HT1080 (cell line): ENCODE data around the gene SH3RF2. TPM values are rescaled to one million over a fixed set of nuclear protein-coding genes. Genes with fewer than 3 reads are reported as not detected.
"Not testable (repeated sequence)": the region's sequence is repeated elsewhere in the genome, so short reads cannot be mapped to it uniquely, and the experiment has no call there.

ENCODE experiments used
- DNase-seq: peaks from one replicate; pipeline ENCODE4 v3.0.0-alpha.2; 2015; ENCODE audit warnings: low read depth
- total RNA-seq: library from RNA; depleted of rRNA; stranded (reverse); fragments of >200 nt; shearing (Covaris generic); gene quantifications from 2 replicates; pipeline ENCODE4 v1.2.3, GENCODE V29; 2014; rRNA removed

The SH3RF2 gene
- total RNA-seq, 1 experiment from 2014 or later = 18.9 TPM

DNA sequence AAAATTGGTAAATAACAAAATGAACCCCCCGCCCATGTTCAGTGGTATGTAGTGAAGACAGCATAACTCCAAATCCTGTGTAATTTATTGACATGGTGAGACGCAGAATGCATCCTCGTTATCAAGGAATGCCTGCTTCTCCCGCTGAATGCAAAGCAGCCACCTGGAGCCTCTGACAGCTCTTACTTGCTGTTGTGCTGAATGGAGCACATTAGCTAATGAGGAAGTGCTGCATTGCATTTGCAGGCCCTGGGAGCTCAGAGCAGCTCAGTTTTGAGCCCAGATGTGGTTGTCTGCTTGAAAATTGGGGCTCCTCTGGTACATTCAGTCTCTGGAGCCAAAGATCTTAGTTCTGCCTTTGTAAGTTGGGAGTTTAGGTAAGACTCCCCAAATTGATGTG is 140.1 kb downstream of the SH3RF2 start:
- no peak for DNase-seq

DNA sequence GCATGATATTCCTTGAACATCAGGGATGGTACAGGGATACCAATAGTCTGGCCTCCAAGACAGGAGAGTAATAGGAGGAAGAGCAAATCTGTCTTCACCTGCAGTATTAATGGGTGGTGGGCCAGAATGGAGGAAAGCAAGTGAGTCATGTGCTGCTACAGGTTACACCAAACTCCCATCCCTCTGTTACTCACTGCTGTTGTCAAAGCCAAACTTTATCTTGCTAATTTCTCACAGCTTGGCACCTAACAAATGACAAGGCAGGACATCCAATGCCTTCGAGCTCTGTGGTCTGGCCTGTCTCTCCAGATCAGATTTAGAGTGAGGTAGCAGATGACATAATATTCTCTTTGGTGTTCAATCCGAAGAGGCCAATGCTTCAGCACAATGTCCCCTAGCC is 142.2 kb downstream of the SH3RF2 start:
- DNase-seq = no peak

DNA sequence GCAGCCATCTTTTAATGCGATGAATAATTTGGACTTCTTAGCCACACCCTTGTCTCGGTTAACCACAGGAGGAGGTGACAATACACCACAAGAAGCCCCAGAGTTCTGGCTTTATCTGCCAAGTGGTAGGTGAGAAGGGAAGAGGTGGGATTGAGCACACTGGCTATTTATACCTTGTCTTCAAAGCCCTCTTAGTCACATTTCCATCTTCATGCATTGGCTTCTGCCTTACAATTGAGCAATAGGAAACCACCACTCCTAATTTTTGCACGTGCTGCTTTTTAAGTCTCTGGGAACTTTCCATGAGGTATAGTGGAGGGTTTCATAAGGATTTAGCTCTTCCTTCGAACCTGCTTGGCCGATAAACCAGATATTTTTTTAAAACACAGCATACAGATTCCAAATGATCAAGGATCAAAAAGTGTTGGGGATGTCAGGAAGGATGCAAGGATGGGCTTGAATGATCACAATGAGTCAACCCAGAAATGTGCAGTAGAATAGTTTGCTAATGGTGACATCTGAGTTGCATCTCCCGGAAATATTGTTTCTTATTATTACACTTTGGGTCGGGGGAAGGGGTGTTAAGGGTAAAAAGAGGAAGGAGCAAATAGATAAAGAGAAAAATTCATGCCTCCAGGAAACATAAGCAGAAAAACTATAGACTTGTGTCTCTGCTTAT is 143.5 kb downstream of the SH3RF2 start:
- peak; percentile 97 for DNase-seq

DNA sequence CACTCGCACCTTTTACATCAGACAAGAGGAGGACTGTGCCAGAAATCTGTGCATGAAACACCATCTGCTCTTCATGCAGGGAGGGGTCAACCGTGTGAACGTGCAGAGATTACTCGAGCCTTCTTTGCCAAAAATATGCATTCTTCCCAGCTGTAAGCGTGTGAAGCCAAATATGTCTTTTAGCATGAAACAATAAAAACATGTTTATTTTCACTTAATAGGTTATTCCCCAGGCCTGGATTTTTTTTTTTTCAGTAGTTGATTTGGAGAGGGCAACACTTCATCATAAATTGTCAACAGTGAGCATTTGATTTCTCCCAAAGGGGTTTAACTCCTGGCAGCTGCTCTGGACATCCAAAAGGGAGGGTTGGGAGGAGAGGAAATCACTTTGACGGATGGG is 145.2 kb downstream of the SH3RF2 start:
- DNase-seq = no peak

DNA sequence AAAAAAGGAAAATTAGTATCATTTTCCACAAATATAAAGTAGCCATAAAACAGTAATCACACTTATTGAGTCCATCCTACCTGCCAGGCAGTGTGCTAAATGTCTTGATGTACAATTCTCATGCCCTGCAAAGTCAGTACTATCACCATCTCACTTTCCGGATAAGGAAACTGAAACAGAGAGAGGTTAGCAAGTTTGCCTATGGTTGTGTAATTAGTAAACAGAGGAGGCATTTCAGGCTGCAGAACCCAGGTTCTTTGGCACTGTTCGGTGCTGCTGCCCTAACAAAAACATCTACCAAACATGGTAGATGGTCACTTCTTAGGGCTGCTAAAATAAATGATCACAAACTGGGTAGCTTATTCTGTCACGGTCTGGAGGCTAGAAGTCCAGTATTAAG is 146.4 kb downstream of the SH3RF2 start:
- no peak for DNase-seq

DNA sequence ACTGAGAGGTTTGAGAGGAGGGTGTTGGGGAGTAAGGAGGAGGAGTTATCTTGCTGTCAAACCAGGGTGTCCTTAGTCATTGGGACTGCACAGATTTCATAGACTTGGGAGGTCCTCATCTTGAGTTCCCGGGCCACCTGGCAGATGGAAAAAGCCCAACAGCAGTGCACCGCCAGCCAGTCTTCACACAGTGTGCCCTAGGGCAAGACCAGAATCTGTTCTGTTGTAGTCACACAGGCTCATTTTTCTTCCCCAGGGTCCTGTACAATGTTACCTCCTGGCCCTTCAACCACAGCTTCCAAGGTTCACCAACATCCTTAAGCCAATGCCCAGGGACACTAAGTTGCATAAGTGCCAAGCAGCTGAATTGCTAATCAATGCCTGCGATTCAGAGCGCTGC is 148.0 kb downstream of the SH3RF2 start:
- DNase-seq = no peak

DNA sequence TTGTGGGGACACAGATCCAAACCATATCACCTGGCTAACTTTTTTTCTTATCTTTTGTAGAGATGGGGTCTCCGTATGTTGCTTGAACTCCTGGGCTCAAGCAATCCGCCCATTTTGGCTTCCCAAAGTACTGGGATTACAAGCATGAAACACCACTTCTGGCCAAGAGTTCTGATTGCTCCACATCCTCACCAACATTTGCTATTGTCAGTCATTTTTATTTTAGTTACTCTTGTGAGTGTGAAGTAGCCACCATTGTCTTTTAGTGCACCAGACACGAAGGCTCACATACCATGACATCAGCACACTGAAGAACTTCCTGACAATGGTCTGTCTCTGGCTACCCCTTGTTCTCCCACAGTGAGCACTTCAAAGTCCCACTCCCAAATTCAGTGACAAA is 151.7 kb downstream of the SH3RF2 start:
- DNase-seq = no peak

DNA sequence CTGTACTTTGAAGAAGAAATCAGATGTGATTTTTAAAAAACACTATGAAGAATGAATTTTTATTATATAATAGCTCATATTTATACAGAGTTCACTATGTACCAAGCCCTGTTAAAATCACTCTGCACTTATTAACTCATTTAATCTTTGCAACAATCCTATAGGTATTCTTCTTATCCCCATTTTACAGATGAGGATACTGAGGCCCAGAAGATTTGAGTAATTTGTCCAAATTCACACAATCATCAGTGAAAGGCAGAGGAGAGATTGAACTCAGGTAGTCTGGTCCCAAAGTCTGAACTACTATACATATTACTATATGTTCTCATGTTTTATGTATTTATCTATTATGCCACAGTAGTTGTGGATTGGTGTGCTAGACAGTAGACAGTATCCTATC is 152.9 kb downstream of the SH3RF2 start:
- DNase-seq = no peak

DNA sequence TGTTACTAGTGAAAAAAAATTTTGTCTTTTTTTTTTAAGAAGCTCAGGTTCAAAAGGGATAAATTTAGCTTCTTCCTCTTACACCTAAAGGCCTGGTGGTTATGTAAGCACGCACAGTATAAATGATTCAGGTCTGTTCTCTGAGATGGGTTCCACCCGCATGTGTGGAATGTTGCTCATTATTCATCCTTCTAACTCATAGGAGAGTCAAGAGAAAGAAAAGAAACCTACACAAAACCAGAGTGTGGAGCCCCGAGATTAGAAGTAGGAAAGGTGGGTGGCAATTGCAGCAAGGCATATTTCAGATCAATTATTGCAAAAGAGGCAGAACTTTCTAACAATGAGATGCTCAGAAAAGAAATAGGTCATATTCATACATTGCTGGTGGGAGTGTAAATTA is 155.5 kb downstream of the SH3RF2 start:
- no peak for DNase-seq

DNA sequence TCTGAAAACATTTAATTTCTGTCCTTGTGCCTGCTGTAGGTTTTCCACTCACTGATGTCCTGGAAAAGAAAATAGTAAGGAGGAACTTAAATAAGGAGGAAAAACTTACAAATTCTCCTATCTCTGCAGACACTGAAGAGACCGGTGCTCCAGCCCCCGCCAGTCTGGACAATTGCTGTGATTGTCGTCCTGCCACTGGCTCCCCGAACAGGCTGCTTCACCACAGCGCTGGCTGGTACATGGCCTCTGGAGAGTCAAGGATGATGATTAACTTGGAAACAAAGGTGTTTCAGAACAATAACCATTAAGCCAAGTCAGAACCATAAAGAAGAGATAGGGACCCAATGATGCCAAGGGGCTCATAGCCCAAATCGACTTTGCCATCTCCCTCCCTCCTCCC is 161.7 kb downstream of the SH3RF2 start:
- no peak for DNase-seq

DNA sequence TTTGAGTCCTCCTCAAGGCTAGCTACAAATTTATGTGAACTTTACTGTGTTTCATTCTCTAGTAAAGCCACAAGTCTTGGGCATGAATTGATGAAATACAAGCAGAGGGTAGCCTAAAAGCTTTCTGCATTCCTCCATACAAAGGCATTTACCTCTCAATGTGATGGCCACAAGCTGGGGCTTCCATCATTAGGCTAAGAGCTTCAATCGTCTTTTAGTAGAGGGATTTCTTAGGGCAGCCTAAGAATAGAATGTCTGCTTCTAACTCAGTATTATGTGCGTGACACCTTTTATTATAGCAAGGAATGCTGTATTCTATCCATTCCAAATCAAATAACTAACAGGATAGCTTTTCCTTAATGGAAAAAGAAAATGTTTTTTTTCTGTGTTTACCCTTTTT is 165.3 kb downstream of the SH3RF2 start:
- no peak for DNase-seq

DNA sequence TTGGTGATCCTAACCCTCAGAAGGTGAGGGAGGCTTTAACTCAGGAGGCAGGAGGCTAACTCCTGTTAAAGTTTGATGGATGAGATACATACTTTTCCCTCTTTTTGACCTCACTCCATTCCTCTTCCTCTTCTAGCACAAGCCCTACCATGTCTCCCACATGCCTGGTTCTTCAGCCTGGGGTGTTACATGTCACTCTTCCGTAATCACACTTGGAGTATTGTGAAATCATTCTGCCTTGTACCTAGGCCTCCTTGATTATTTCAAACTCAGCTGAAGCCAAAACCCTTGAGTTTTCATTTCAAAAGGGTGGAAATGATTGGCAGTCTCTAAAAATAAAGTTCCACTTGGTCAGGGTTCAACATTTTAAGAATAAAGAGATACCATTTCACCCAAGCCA is 167.2 kb downstream of the SH3RF2 start:
- no peak for DNase-seq

DNA sequence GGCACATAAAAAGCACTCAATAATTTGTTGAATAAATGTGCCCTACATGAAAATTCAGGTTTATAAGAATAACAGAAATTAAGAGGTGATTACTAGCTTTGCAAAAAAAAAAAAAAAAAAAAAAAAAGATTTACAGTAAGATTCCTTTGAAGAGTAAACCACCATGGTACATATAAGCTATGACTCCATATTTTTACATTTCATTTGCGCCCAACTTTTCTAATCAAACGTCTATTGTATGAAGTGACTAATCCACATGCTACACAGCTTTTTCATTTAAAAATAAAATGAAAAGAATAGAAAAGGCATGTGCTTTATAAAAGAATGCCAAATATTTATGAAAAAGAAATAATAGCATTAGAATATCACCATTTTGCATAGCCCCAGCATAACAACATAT is 169.1 kb downstream of the SH3RF2 start, which contains the start of gene PLAC8L1:
TSS of gene PLAC8L1 (minus strand) at position 101 of the 400 bp plus-strand sequence. CDS start 1,266 bp downstream, outside the sequence.
- no peak for DNase-seq

DNA sequence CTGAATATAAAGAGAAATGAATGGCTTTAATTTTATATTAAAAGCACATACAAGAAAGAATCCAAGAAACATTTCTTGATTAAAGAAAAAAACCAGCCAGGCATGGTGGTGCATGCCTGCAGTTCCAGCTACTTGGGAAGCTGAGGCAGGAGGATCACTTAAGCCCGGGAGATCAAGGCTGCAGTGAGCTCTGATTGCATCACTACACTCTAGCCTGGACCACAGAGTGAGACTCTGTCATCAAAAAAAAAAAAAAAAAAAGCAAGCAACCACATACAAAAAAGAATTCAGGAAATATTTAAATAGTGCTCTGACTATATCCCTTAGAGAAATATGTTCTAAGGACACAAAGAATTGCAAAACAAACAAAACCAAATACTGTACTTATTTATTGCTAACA is 171.5 kb downstream of the SH3RF2 start:
- no peak for DNase-seq

DNA sequence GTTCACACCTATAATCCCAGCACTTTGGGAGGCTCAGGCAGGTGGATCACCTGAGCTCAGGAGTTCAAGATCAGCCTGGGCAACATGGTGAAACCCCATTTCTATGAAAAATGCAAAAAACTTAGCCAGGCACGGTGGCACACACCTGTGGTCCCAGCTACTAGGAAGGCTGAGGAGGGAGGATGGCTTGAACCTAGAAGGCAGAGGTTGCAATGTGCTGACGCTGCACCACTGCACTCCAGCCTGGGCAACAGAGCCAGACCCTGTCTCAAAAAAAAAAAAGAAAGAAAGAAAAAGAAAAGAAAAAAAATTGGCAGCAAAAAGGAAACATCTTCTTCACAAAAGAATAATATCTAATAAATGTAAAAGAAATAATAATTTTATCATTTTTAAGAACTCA is 172.5 kb downstream of the SH3RF2 start:
- not testable (repeated sequence) for DNase-seq

DNA sequence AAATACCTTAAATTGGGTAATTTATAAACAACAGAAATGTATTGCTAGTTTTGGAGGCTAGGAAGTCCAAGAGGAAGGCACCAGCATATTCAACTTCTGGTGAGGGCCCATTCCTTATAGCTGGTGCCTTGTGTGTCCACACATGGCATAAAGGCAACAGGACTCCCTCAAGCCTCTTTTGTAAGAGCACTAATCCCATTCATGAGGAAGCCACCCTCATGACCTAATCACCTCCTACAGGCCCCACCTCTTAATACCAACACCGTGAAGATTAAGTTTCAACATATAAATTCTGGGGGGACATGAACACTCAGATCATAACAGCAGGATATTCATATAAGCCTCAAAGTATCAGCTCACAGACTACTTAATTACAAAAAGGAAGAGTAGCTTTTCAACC is 173.0 kb downstream of the SH3RF2 start:
- no peak for DNase-seq

DNA sequence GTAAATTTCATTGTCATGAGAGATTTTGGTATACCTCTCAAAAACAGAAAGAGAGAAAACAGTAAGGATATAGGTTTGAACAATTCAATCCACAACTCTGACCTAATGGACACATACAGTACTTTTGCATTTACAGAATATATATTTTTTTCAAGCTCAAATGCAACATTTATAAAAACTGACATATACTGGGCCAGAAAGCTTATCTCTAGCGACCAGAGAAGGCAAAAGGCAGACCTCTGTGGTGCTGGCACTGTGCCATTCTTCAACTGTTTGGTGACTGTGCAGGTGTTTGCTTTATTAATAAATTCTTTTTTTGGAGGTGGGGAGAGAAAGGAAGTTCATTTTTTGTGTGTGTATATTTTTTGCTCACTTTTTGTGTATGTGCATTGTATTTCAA is 175.0 kb downstream of the SH3RF2 start:
- DNase-seq = no peak

DNA sequence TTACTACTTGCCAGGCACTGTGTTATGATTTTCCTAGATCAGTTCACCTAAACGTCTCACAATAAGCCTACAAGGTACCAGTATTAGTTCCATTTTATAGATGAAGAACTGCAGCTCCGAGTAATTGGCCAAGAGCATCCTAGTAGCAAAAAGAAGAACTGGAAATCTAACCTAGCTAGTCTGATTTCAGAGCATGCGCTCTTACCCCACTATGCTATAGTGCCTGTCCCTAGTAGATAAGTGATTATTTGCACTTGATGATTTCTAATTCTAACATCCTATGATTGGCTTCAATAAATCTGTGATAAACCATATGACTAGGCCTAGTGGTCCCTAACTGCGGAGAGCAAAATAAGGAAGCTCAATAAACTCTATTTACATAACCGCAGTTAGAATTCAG is 176.1 kb downstream of the SH3RF2 start:
- no peak for DNase-seq

Other genes starting within 250 kb of the SH3RF2 start
- 7.6 and 13.9 TPM in 2 replicates for gene PRELID2, start 101.2 kb upstream of the SH3RF2 start, total RNA-seq
- gene GRXCR2, start 63.6 kb upstream of the SH3RF2 start, total RNA-seq = not detected in 2 replicates
- gene PLAC8L1, start 169.0 kb downstream of the SH3RF2 start, total RNA-seq = not detected in 2 replicates
- 118 and 138 TPM in 2 replicates for gene LARS1, start 246.1 kb downstream of the SH3RF2 start, total RNA-seq